ENCODE measurements around the gene CHST8. TPM values are rescaled to one million over a fixed set of nuclear protein-coding genes. Genes with fewer than 3 reads are reported as not detected.

CHST8 gene
- total and polyA plus RNA-seq, 2 of the 13 experiments (the other 11 are each of a cell fraction or from before 2014, with no cell fraction given), result not detected

DNA sequence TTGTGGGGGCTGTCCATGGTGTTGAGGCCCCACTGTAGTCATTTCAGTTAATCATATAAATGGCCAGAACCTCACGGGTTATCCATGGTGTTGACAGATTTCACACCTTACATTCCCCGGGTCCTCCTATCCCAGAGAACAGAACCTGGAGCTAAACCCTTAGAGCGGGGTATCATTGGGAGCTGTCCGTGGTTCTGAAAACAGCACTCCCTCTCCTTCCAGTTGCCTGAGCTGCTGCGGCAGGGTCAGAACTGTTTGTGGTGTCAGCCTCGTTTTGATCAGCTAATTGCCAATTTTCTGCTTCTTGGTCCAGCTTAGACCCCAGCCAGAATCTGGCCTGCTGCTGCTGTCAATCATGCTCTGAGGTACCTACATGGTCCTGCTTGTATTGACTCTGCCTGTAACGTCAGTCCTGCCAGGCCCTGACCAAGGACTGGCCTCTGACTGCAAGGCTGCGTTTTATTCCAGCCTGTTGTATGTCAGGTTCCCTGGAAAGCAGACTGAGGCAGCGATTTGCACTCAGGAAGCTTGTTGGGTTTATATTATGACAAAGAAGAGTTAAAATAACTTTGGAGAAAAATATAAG is 119.2 kb downstream of the CHST8 start (continued):
- TF ChIP-seq, protein P1, sequence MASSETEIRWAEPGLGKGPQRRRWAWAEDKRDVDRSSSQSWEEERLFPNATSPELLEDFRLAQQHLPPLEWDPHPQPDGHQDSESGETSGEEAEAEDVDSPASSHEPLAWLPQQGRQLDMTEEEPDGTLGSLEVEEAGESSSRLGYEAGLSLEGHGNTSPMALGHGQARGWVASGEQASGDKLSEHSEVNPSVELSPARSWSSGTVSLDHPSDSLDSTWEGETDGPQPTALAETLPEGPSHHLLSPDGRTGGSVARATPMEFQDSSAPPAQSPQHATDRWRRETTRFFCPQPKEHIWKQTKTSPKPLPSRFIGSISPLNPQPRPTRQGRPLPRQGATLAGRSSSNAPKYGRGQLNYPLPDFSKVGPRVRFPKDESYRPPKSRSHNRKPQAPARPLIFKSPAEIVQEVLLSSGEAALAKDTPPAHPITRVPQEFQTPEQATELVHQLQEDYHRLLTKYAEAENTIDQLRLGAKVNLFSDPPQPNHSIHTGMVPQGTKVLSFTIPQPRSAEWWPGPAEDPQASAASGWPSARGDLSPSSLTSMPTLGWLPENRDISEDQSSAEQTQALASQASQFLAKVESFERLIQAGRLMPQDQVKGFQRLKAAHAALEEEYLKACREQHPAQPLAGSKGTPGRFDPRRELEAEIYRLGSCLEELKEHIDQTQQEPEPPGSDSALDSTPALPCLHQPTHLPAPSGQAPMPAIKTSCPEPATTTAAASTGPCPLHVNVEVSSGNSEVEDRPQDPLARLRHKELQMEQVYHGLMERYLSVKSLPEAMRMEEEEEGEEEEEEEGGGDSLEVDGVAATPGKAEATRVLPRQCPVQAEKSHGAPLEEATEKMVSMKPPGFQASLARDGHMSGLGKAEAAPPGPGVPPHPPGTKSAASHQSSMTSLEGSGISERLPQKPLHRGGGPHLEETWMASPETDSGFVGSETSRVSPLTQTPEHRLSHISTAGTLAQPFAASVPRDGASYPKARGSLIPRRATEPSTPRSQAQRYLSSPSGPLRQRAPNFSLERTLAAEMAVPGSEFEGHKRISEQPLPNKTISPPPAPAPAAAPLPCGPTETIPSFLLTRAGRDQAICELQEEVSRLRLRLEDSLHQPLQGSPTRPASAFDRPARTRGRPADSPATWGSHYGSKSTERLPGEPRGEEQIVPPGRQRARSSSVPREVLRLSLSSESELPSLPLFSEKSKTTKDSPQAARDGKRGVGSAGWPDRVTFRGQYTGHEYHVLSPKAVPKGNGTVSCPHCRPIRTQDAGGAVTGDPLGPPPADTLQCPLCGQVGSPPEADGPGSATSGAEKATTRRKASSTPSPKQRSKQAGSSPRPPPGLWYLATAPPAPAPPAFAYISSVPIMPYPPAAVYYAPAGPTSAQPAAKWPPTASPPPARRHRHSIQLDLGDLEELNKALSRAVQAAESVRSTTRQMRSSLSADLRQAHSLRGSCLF (CRISPR knock-in tag; IDR thresholded peaks at IDR 0.05; ENCODE audit: borderline replicate concordance), result 0 out of 2 replicates have a peak, but pooled peaks have one; percentile 61
- TF ChIP-seq ZNF546 (CRISPR knock-in tag; conservative IDR thresholded peaks at IDR 0.05), result 0 out of 2 replicates have a peak, but pooled peaks have one; percentile 40
- no peak for TF ChIP-seq POLR2AphosphoS2 (IDR thresholded peaks at IDR 0.05; ENCODE audit: low read depth, low read length)
- TF ChIP-seq, protein P2, sequence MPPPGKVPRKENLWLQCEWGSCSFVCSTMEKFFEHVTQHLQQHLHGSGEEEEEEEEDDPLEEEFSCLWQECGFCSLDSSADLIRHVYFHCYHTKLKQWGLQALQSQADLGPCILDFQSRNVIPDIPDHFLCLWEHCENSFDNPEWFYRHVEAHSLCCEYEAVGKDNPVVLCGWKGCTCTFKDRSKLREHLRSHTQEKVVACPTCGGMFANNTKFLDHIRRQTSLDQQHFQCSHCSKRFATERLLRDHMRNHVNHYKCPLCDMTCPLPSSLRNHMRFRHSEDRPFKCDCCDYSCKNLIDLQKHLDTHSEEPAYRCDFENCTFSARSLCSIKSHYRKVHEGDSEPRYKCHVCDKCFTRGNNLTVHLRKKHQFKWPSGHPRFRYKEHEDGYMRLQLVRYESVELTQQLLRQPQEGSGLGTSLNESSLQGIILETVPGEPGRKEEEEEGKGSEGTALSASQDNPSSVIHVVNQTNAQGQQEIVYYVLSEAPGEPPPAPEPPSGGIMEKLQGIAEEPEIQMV (CRISPR knock-in tag; IDR thresholded peaks at IDR 0.05; ENCODE audit: low read depth), result no peak
- TF ChIP-seq EHMT2 (IDR thresholded peaks at IDR 0.05; ENCODE audit: borderline replicate concordance, low read depth, low read length), result peak; percentile 96
- 0 out of 2 replicates have a peak, but pooled peaks have one; percentile 45 for TF ChIP-seq SATB2 (CRISPR knock-in tag; IDR thresholded peaks at IDR 0.05)
- TF ChIP-seq ATF7-NPFF (CRISPR knock-in tag; IDR thresholded peaks at IDR 0.05; ENCODE audit: low read depth), result no peak
- TF ChIP-seq SALL1 (CRISPR knock-in tag; IDR thresholded peaks at IDR 0.05), result peak; percentile 67
- no peak for TF ChIP-seq ZNF577 (CRISPR knock-in tag; IDR thresholded peaks at IDR 0.05; ENCODE audit: borderline replicate concordance, low read depth)
- TF ChIP-seq WIZ (CRISPR knock-in tag; IDR thresholded peaks at IDR 0.05), result peak; percentile 86; the same call in 1 of the 2 replicates
- TF ChIP-seq ZNF501 (CRISPR knock-in tag; IDR thresholded peaks at IDR 0.05), result no peak
- TF ChIP-seq ZNF138 (CRISPR knock-in tag; IDR thresholded peaks at IDR 0.05; ENCODE audit: low read depth), result no peak

Measured in HepG2 (cell line).